HL-60 (cell line): ENCODE measurements around the gene CCNY.

Source experiments
- GABPA ChIP-seq: IDR thresholded peaks from 2 replicates; pipeline ENCODE4 v1.6.1; 2012; ENCODE audit warnings: low read depth
- POLR2AphosphoS5 ChIP-seq: IDR thresholded peaks from 2 replicates; pipeline ENCODE4 v1.6.1; 2012; ENCODE audit warnings: low read depth
- SPI1 ChIP-seq: IDR thresholded peaks from 2 replicates; pipeline ENCODE4 v1.6.1; 2012; ENCODE audit warnings: low read depth, mild to moderate bottlenecking, borderline replicate concordance
- TF ChIP-seq, protein P1 (sequence below): IDR thresholded peaks from one replicate; pipeline ENCODE4 v1.5.1; 2011; ENCODE audit warnings: low read length, control low read depth, inconsistent platforms; ENCODE audit not compliant: insufficient read depth
- TF ChIP-seq, protein P2 (sequence below): IDR thresholded peaks from 2 replicates; pipeline ENCODE4 v1.6.1; 2012; ENCODE audit warnings: low read depth; ENCODE audit not compliant: insufficient replicate concordance

GRCh38 chr10:35387768-35388167 is 51.5 kb downstream of the CCNY start:
- TF ChIP-seq, protein P1, sequence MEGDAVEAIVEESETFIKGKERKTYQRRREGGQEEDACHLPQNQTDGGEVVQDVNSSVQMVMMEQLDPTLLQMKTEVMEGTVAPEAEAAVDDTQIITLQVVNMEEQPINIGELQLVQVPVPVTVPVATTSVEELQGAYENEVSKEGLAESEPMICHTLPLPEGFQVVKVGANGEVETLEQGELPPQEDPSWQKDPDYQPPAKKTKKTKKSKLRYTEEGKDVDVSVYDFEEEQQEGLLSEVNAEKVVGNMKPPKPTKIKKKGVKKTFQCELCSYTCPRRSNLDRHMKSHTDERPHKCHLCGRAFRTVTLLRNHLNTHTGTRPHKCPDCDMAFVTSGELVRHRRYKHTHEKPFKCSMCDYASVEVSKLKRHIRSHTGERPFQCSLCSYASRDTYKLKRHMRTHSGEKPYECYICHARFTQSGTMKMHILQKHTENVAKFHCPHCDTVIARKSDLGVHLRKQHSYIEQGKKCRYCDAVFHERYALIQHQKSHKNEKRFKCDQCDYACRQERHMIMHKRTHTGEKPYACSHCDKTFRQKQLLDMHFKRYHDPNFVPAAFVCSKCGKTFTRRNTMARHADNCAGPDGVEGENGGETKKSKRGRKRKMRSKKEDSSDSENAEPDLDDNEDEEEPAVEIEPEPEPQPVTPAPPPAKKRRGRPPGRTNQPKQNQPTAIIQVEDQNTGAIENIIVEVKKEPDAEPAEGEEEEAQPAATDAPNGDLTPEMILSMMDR = no peak
- TF ChIP-seq POLR2AphosphoS5 = no peak
- TF ChIP-seq GABPA = no peak
- TF ChIP-seq, protein P2, sequence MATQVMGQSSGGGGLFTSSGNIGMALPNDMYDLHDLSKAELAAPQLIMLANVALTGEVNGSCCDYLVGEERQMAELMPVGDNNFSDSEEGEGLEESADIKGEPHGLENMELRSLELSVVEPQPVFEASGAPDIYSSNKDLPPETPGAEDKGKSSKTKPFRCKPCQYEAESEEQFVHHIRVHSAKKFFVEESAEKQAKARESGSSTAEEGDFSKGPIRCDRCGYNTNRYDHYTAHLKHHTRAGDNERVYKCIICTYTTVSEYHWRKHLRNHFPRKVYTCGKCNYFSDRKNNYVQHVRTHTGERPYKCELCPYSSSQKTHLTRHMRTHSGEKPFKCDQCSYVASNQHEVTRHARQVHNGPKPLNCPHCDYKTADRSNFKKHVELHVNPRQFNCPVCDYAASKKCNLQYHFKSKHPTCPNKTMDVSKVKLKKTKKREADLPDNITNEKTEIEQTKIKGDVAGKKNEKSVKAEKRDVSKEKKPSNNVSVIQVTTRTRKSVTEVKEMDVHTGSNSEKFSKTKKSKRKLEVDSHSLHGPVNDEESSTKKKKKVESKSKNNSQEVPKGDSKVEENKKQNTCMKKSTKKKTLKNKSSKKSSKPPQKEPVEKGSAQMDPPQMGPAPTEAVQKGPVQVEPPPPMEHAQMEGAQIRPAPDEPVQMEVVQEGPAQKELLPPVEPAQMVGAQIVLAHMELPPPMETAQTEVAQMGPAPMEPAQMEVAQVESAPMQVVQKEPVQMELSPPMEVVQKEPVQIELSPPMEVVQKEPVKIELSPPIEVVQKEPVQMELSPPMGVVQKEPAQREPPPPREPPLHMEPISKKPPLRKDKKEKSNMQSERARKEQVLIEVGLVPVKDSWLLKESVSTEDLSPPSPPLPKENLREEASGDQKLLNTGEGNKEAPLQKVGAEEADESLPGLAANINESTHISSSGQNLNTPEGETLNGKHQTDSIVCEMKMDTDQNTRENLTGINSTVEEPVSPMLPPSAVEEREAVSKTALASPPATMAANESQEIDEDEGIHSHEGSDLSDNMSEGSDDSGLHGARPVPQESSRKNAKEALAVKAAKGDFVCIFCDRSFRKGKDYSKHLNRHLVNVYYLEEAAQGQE = no peak
- no peak for TF ChIP-seq SPI1
